Uterus (tissue), 4 donors: Measurements from ENCODE around the gene MLXIP. TPM values are rescaled to one million over a fixed set of nuclear protein-coding genes. Genes with fewer than 3 reads are reported as not detected.

Experiments
- DNase-seq, 2 donors: peaks; one replicate each; pipeline ENCODE4 v3.0.0-alpha.2; 2019 to 2020
- H3K27ac ChIP-seq, 2 donors: fragments of 200-600 bp; sonication (generic); 1 replicate in 1 of 2; 2 replicates in 1 of 2; pipeline ENCODE4 v1.5.1; 2016 to 2018
- H3K27me3 ChIP-seq, 2 donors: fragments of 200-600 bp; sonication (generic); one replicate each; pipeline ENCODE4 v1.5.1; 2018 to 2019; ENCODE audit warnings: control low read depth in 1 of 2
- H3K36me3 ChIP-seq, 2 donors: fragments of 200-600 bp; sonication (generic); one replicate each; pipeline ENCODE4 v1.5.1; 2019; ENCODE audit warnings: control low read depth in 1 of 2
- H3K4me1 ChIP-seq, 2 donors: fragments of 200-600 bp; sonication (generic); one replicate each; pipeline ENCODE4 v1.5.1; 2018 to 2019; ENCODE audit warnings: control low read depth in 1 of 2
- H3K4me3 ChIP-seq, 2 donors: fragments of 200-600 bp; sonication (generic); 1 replicate in 1 of 2; 2 replicates in 1 of 2; pipeline ENCODE4 v1.5.1; 2018 to 2019; ENCODE audit warnings: mild to moderate bottlenecking in 1 of 2
- H3K9me3 ChIP-seq, 2 donors: fragments of 200-600 bp; sonication (generic); one replicate each; pipeline ENCODE4 v1.5.1; 2019; ENCODE audit warnings: control low read depth in 1 of 2
- POLR2A ChIP-seq, 2 donors: fragments of 450-650 bp; IDR thresholded peaks; one replicate each; pipeline ENCODE4 v1.6.1; 2016; ENCODE audit warnings: antibody characterized with exemption in 2 of 2, mild to moderate bottlenecking in 1 of 2, moderate library complexity in 1 of 2
- intact Hi-C: fragments of 100-400 bp; cut with DNase I; formaldehyde crosslinking; loops from one replicate; pipeline ENCODE4 v1.15.1; 2023; ENCODE audit warnings: low total_unique reads
- total RNA-seq, 4 donors: library from RNA; depleted of rRNA in 3 of 4; stranded (reverse); fragments of >200 nt in 3 of 4; gene quantifications; one replicate each; pipeline versions ENCODE4 v1.1.0 to v1.2.4, GENCODE V29; 2014 to 2023
- TF ChIP-seq, protein P1 (sequence below), 4 experiments: fragments of 200-600 bp in 2 of 4; fragments of 450-650 bp in 2 of 4; sonication (generic) in 2 of 4; IDR thresholded peaks; one replicate each; pipeline ENCODE4 v1.5.1; 2016 to 2019; ENCODE audit warnings: antibody characterized with exemption in 4 of 4, mild to moderate bottlenecking in 2 of 4, moderate library complexity in 1 of 4
- donor health status: DM: yes; HTN: yes; CAD: no.

MLXIP gene
- total RNA-seq, 4 donors from 2014 or later = 21.5 to 88.7 (median 24.7) TPM

DNA sequence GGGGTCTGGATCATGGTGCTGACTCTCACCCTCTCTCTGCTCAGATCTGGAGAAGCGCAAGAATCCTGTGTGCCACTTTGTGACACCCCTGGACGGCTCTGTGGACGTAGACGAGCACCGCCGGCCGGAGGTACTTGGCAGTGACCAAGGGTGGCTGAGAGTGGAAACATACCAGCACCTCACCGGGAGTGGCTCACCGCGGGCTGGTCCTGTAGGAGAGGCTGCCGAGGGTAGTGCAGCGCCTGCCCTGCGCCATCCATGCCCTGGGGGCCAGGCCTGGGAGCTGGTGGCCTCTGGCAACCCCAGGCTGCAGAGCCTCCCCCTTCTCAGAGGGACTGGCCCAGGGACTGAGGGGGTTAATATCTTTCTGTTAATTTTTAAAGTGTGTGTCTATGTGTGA is 49.3 kb downstream of the MLXIP start:
- Histone ChIP-seq H3K27me3 (no peaks in the 10 kb centered on the region), H3K36me3 (no peaks in the 10 kb centered on the region), H3K4me1 (peaks cover 0 to 10% of the 10 kb centered on the region in 2 donors), H3K27ac (no peak overlapping the region), H3K4me3 (no peak overlapping the region), H3K9me3 (no peaks in the 10 kb centered on the region)
- intact Hi-C loops = no loop called here
- TF ChIP-seq POLR2A (IDR thresholded peaks at IDR 0.05) = no peak
- TF ChIP-seq, protein P1, sequence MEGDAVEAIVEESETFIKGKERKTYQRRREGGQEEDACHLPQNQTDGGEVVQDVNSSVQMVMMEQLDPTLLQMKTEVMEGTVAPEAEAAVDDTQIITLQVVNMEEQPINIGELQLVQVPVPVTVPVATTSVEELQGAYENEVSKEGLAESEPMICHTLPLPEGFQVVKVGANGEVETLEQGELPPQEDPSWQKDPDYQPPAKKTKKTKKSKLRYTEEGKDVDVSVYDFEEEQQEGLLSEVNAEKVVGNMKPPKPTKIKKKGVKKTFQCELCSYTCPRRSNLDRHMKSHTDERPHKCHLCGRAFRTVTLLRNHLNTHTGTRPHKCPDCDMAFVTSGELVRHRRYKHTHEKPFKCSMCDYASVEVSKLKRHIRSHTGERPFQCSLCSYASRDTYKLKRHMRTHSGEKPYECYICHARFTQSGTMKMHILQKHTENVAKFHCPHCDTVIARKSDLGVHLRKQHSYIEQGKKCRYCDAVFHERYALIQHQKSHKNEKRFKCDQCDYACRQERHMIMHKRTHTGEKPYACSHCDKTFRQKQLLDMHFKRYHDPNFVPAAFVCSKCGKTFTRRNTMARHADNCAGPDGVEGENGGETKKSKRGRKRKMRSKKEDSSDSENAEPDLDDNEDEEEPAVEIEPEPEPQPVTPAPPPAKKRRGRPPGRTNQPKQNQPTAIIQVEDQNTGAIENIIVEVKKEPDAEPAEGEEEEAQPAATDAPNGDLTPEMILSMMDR (IDR thresholded peaks at IDR 0.05) = no peak
- no peak for DNase-seq

DNA sequence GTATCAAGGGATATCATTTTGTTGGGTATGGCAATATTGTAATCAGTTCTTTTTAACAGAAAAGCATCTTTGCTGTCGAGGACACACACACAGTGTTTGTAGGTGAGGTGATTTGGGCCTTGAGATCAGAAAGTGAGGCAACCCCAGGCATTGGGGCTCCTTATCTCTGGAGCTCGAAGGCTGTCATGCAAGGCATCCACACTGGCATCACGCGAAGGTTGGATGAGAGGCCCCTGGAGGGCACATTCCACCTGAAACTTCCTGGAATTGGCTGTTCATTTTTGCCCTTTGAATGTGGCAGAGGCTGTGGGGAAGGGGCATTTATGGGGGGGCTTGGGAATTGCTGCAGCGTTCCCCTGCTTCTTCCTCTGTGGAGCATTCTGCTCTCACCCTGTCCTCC is 49.9 kb downstream of the MLXIP start:
- TF ChIP-seq, protein P1 (IDR thresholded peaks at IDR 0.05) = no peak
- no peak for TF ChIP-seq POLR2A (IDR thresholded peaks at IDR 0.05)
- Histone ChIP-seq H3K4me1 (peaks cover 0 to 4% of the 10 kb centered on the region in 2 donors), H3K27ac (no peak overlapping the region), H3K9me3 (no peaks in the 10 kb centered on the region), H3K4me3 (no peak overlapping the region), H3K27me3 (no peaks in the 10 kb centered on the region), H3K36me3 (no peaks in the 10 kb centered on the region)
- intact Hi-C loops = no loop called here
- DNase-seq = no peak

DNA sequence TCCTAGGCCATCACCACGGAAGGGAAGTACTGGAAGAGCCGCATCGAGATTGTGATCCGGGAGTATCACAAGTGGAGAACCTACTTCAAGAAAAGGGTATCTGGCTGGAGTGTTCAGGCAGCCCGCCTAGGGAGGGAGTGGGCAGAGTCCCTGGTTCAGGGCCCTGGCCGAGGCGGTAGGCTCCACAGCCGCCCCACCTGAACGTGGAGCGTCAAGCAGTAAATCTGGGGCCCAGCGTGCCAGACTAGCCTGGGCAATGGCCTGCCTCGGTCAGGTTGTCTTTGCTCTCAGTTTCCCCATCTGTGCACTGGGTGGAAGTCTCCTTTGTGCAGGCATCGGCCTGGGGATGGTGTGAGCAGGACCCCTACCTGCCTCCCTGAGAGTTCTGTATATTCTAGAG is 50.6 kb downstream of the MLXIP start:
- no peaks in the 10 kb centered on the region for H3K4me1 ChIP-seq
- TF ChIP-seq, protein P1 (IDR thresholded peaks at IDR 0.05) = no peak
- TF ChIP-seq POLR2A (IDR thresholded peaks at IDR 0.05) = no peak
- H3K27ac ChIP-seq = no peak overlapping the region
- no peaks in the 10 kb centered on the region for H3K9me3 ChIP-seq
- DNase-seq = no peak
- no peak overlapping the region for H3K4me3 ChIP-seq
- no peaks in the 10 kb centered on the region for H3K36me3 ChIP-seq
- no peaks in the 10 kb centered on the region for H3K27me3 ChIP-seq
- intact Hi-C loops = no loop called here

DNA sequence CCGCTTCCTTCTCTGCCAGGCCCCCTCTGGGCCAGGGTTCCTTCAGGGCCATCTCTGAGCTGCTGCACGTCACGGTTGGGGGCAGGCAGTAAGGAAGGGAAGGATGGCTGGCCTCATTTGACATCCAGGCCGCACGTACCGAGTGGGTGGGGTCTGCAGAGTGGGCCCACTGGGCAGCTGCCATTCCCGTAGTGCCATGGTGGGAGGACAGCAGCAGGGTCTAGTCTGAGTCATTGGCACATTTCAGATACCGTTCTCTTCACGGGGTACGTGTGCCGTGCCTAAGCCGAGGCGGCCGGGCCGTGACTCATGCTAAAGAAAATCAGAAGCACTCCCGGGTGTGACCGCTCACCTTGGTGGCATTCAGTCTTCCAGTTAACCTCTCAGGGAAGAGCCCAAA is 51.6 kb downstream of the MLXIP start:
- Histone ChIP-seq H3K9me3 (no peaks in the 10 kb centered on the region), H3K27me3 (no peaks in the 10 kb centered on the region), H3K4me3 (no peak overlapping the region), H3K27ac (no peak overlapping the region), H3K36me3 (no peaks in the 10 kb centered on the region), H3K4me1 (no peaks in the 10 kb centered on the region)
- TF ChIP-seq POLR2A (IDR thresholded peaks at IDR 0.05) = no peak
- TF ChIP-seq, protein P1 (IDR thresholded peaks at IDR 0.05) = no peak
- no peak for DNase-seq
- intact Hi-C loops = no loop called here

DNA sequence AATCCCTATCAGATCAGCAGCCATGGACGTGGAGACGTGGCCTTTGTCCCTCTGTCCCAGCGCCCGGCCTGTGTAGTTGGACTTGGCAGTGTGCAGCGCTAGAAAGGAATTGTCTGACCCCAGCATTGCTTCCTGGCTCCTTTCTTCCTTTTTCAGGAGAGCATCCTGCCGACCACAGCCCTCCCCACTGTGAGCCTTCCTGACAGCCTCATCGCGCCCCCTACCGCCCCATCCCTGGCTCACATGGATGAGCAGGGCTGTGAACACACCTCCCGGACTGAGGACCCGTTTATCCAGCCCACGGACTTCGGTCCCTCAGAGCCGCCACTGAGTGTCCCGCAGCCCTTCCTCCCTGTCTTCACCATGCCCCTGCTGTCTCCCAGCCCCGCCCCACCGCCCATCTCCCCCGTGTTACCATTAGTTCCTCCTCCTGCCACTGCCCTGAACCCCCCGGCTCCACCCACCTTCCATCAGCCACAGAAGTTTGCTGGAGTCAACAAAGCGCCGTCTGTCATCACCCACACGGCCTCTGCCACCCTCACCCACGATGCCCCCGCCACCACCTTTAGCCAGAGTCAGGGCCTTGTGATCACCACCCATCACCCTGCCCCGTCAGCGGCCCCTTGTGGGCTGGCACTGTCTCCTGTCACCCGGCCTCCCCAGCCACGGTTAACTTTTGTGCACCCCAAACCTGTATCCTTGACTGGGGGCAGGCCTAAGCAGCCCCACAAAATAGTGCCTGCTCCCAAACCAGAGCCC is 54.8 kb downstream of the MLXIP start:
- Histone ChIP-seq H3K9me3 (no peaks in the 10 kb centered on the region), H3K4me3 (no peak overlapping the region), H3K4me1 (no peaks in the 10 kb centered on the region), H3K27ac (no peak overlapping the region), H3K27me3 (no peaks in the 10 kb centered on the region), H3K36me3 (no peaks in the 10 kb centered on the region)
- no peak for DNase-seq
- no peak for TF ChIP-seq POLR2A (IDR thresholded peaks at IDR 0.05)
- intact Hi-C loops = no loop called here
